Astrocyte of the cerebellum (primary cell): ENCODE measurements around the gene ATP5PD.

Experiments used
- DNase-seq: peaks from one replicate; pipeline ENCODE4 v3.0.0-alpha.2; 2011; ENCODE audit warnings: low read depth
- H3K4me3 ChIP-seq: 2 replicates; pipeline ENCODE4 v1.5.1; 2011; ENCODE audit warnings: mild to moderate bottlenecking, low read depth, low read length, moderate library complexity
- in situ Hi-C: cut with HindIII; loops from 2 replicates; pipeline ENCODE4 v1.10.0; 2017; ENCODE audit warnings: low sequenced_read_pairs
- TF ChIP-seq, protein P1 (sequence below): IDR thresholded peaks from 2 replicates; pipeline ENCODE4 v1.5.1; 2012; ENCODE audit warnings: low read length, low read depth, moderate library complexity, mild to moderate bottlenecking; ENCODE audit errors: missing control alignments

Gene ATP5PD

DNA sequence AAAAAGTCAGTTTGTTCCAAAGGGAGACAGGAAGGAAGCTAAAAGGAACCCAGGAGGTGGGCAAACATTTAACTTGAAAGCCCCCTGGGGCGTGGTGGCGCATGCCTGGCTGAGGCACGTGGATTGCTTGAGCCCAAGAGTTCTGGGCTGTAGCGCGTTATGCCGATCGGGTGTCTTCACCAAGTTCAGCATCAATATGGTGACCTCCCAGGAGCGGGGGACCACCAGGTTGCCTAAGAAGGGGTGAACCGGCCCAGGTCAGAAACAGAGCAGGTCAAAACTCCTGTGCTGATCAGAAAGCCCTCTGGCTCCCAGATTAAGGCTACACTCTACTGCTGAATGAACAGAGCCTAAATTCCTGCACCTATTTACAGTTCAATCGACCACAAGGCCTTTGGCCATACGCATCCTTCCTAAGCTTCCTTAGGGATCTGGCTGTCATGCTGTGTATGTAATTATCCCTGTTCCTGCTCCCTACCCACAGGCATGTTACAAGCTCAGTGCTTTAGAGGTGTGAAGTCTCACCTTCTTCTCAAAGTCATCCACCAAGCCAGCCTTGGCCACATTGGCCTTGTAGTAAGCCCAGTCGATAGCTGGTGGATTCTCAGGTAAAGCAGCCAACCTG, 5.0 kb downstream of the ATP5PD start:
- in situ Hi-C loops, result no loop called here
- TF ChIP-seq, protein P1, sequence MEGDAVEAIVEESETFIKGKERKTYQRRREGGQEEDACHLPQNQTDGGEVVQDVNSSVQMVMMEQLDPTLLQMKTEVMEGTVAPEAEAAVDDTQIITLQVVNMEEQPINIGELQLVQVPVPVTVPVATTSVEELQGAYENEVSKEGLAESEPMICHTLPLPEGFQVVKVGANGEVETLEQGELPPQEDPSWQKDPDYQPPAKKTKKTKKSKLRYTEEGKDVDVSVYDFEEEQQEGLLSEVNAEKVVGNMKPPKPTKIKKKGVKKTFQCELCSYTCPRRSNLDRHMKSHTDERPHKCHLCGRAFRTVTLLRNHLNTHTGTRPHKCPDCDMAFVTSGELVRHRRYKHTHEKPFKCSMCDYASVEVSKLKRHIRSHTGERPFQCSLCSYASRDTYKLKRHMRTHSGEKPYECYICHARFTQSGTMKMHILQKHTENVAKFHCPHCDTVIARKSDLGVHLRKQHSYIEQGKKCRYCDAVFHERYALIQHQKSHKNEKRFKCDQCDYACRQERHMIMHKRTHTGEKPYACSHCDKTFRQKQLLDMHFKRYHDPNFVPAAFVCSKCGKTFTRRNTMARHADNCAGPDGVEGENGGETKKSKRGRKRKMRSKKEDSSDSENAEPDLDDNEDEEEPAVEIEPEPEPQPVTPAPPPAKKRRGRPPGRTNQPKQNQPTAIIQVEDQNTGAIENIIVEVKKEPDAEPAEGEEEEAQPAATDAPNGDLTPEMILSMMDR, result no peak
- no peak overlapping the region for H3K4me3 ChIP-seq
- no peak for DNase-seq

DNA sequence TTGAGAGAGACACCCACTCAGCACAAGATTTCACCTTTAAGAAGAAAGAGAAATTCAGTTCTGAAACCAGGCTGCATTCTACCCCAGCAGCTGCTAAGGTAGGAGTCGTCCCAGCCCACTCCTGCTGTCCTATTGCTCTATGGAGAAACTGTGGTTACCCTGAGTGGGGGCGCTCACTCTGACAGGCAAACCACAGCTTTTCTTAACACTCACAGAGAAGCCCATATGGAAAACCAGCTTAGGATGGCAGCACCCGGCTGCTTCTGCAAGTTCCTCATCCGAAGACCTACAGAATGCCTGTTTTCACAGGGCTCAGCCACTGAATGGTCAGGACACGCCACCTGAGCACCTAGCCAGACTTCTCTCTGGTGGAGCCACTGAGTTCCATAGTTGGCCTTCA, 7.5 kb downstream of the ATP5PD start:
- H3K4me3 ChIP-seq, result no peak overlapping the region
- in situ Hi-C loops, result no loop called here
- TF ChIP-seq, protein P1, result no peak
- DNase-seq, result no peak

DNA sequence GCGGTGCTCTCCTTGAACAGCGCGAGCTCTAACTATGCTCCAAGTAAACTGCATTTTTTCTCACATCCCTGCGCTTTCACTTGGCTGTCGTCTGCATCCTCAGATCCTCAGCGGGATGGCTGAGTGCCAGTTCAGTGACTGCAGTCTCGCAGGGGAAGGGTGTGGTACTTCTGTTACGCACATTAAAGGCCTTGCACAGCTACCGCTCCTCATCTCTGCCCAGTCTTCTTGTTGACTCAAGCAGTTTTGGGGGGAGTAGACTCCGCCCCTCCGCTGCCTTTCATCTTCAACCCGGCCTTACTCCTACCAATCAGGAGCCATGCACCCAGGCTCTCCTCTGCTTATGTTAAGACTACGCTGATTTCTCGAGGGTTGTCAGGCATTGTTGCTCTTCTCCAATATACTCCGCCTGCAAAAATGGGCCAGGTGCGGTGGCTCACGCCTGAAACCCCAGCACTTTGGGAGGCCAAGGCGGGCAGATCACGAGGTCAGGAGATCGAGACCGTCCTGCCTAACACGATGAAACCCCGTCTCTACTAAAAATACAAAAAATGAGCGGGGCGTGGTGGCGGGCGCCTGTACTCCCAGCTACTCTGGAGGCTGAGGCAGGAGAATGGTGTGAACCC, 10.0 kb downstream of the ATP5PD start:
- in situ Hi-C loops, result no loop called here
- DNase-seq, result no peak
- TF ChIP-seq, protein P1, result no peak
- no peak overlapping the region for H3K4me3 ChIP-seq

DNA sequence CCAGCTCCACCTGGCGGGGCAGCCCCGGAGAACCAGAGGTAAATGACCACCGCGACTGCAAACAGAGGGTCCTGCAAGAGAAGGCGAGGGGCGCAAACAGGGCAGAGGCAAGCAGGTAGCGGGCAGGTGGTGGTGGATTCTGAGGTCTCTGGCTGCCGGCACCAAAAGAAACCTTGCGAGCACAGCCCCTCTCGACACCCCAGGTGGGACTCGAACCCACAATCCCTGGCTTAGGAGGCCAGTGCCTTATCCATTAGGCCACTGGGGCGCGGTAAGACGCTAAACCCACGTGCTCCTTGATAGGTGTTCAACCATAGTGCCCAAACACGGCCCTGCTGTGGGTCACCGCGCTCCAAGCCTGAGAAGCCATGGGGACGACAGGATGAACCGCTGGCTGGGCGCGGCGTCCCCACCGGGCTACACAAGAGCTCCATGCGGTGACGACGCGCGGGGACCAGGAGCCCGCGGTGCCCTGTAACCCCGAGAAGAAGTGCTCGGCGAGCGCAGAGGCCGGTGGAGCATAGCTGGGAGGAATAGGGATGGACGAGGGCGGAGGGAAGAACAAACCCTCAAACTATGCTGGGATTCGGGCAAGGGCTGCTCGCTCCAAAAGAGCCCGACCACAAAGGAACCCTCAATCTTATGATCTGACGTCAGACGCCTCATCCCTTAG, 12.4 kb downstream of the ATP5PD start:
- no peak for DNase-seq
- H3K4me3 ChIP-seq, result peak overlapping the region; percentile 56
- in situ Hi-C loops, result no loop called here
- TF ChIP-seq, protein P1, result peak; percentile 27

DNA sequence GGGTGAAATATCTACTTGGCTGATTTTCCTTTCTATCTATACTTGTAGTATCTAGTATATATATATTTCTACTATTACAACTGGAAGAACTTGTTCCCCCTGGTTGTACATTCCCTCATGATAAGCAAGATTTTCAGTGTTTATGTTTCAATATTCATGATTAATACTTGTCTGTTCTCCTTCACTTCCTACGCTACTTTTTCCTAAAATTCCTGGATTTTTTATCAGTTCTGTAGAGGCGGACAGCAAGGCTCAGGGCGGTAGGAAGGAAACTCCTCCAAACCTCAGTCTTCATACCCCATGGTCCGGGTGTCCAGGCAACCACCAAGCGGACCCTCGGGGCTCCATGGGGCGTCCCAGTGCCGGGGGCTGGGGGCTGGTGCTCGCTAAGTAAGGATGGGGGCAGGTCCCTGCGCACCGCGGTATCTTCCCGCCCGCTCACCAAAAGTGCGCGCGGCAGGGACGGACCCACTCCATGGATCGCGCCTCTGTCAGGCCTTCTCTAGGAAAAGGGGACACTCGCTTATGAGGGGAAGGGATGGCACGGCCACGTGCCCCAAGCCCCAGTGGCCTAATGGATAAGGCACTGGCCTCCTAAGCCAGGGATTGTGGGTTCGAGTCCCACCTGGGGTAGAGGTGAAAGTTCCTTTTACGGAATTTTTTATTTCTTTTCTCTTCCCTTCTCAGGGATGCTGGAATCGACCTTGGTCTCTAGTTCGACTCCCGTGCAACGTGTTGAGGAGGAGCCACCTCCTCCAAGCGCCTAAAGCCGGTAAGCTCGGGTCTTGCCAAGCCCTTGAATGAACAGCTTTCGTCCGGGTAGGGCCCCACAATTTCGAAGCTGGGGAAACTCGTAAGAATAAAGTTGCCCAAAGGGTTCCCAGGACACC, 13.2 kb downstream of the ATP5PD start:
- peak; percentile 67 for DNase-seq
- in situ Hi-C loops, result no loop called here
- TF ChIP-seq, protein P1, result no peak
- H3K4me3 ChIP-seq, result peak overlapping the region; percentile 56

DNA sequence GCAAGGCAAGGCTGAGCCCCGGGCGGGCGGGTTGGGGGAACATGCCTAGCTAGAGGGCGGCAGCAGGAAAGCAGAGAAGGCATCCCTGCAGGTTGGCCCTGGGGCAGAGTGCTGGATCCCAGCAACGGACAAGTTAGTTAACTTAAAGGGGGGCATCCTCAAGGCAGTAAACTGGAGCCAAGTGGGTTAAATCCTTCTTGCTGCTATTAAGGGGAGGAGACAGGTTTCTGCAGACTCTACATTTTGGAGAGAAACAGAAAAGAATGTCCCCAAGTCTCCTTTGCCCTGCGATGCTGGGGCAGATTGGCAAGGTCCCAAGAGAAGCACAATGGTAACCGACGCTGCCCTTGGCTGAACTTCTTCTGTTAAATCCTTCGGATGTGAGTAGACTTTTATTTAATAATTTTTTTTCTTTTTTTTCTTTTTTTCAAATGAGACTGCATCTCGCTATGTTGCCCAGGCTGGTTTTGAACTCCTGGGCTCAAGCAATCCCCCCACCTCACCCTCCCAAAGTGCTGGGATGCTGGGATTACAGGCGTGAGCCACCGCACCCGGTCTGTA, 14.0 kb downstream of the ATP5PD start:
- TF ChIP-seq, protein P1, result no peak
- H3K4me3 ChIP-seq, result peak overlapping the region; percentile 56
- in situ Hi-C loops, result no loop called here
- DNase-seq, result no peak
